H1 (cell line): ENCODE measurements around the gene RPS6KC1. TPM values are rescaled to one million over a fixed set of nuclear protein-coding genes. Genes with fewer than 3 reads are reported as not detected.

Source experiments
- CTCF ChIA-PET: fragments of 300-600 bp; sonication (Branson Sonifier 250); formaldehyde crosslinking; loops from one replicate; lab custom pipeline; 2021; ENCODE audit not compliant: partially characterized antibody; lab: Charles Lee
- POLR2A ChIA-PET: fragments of 300-600 bp; sonication (Branson Sonifier 250); formaldehyde crosslinking; loops from one replicate; lab custom pipeline; 2021; ENCODE audit warnings: inconsistent platforms; ENCODE audit not compliant: partially characterized antibody; lab: Charles Lee
- DNase-seq, 2 experiments: peaks; one replicate each; pipeline versions ENCODE4 v3.0.0 to v3.0.0-alpha.2; 2010 to 2022; ENCODE audit warnings: low spot score in 2 of 2, low read depth in 1 of 2, mixed read lengths in 1 of 2
- FAIRE-seq: peaks from 2 replicates; lab custom pipeline; 2011; peaks lifted over from hg19 to GRCh38; lab: Jason Lieb, UNC
- H2AFZ ChIP-seq: 2 replicates; pipeline ENCODE4 v1.8.1; 2012; ENCODE audit warnings: low read length, inconsistent platforms
- H2AK5ac ChIP-seq: 2 replicates; pipeline ENCODE4 v1.6.1; 2013; ENCODE audit warnings: low read depth, low read length
- H2BK120ac ChIP-seq: replicated peaks from 2 replicates; pipeline ENCODE3; 2013; ENCODE audit warnings: low read depth, low read length, inconsistent platforms
- H2BK12ac ChIP-seq: 2 replicates; pipeline ENCODE4 v1.6.1; 2013; ENCODE audit warnings: low read depth, low read length
- H2BK15ac ChIP-seq: 2 replicates; pipeline ENCODE4 v1.6.1; 2013; ENCODE audit warnings: low read length
- H2BK20ac ChIP-seq: 2 replicates; pipeline ENCODE4 v1.6.1; 2013; ENCODE audit warnings: low read length
- H2BK5ac ChIP-seq: 2 replicates; pipeline ENCODE4 v1.6.1; 2013; ENCODE audit warnings: low read depth, low read length
- H3K14ac ChIP-seq: 2 replicates; pipeline ENCODE4 v1.6.1; 2013; ENCODE audit warnings: inconsistent platforms; ENCODE audit not compliant: insufficient read length
- H3K18ac ChIP-seq: 2 replicates; pipeline ENCODE4 v1.6.1; 2013; ENCODE audit warnings: low read length; ENCODE audit errors: extremely low read depth
- H3K23ac ChIP-seq: 2 replicates; pipeline ENCODE4 v1.6.1; 2013; ENCODE audit warnings: inconsistent platforms; ENCODE audit not compliant: insufficient read length
- H3K23me2 ChIP-seq: 2 replicates; pipeline ENCODE4 v1.6.1; 2013; ENCODE audit warnings: low read depth, low read length
- H3K27ac ChIP-seq: 2 replicates; pipeline ENCODE4 v1.6.1; 2011; ENCODE audit warnings: low read depth, low read length, inconsistent platforms
- H3K27me3 ChIP-seq, 4 experiments: replicated peaks in 1 of 4; 1 replicate in 1 of 4; 2 replicates in 3 of 4; pipeline versions ENCODE4 v1.6.1 to v1.8.1; 2011 to 2013; ENCODE audit warnings: low read length in 3 of 4, mild to moderate bottlenecking in 3 of 4, inconsistent platforms in 2 of 4, mixed read lengths in 2 of 4, moderate library complexity in 1 of 4; ENCODE audit not compliant: control insufficient read depth in 3 of 4, insufficient read depth in 3 of 4; ENCODE audit errors: extremely low read depth in 1 of 4
- H3K36me3 ChIP-seq, 4 experiments: 2 replicates each; pipeline versions ENCODE4 v1.6.1 to v1.8.1; 2011 to 2013; ENCODE audit warnings: mild to moderate bottlenecking in 4 of 4, low read length in 3 of 4, moderate library complexity in 2 of 4, control low read depth in 1 of 4, inconsistent platforms in 1 of 4; ENCODE audit not compliant: insufficient read depth in 4 of 4, control insufficient read depth in 2 of 4
- H3K4ac ChIP-seq: replicated peaks from 2 replicates; pipeline ENCODE3; 2013; ENCODE audit warnings: low read length, low read depth, mixed read lengths, inconsistent platforms; ENCODE audit not compliant: insufficient read length
- H3K4me1 ChIP-seq, 4 experiments: replicated peaks in 1 of 4; 1 replicate in 1 of 4; 2 replicates in 3 of 4; pipeline versions ENCODE4 v1.6.1 to v1.8.1; 2011 to 2013; ENCODE audit warnings: low read length in 3 of 4, inconsistent platforms in 2 of 4, mixed read lengths in 1 of 4; ENCODE audit not compliant: insufficient read depth in 4 of 4, control insufficient read depth in 3 of 4
- H3K4me2 ChIP-seq, 2 experiments: 2 replicates each; pipeline versions ENCODE4 v1.6.1 to v1.8.1; 2011 to 2013; ENCODE audit warnings: low read depth in 2 of 2, low read length in 2 of 2, control low read depth in 1 of 2, inconsistent platforms in 1 of 2, mild to moderate bottlenecking in 1 of 2; ENCODE audit not compliant: insufficient read depth in 1 of 2
- H3K4me3 ChIP-seq, 4 experiments: fragments of 200-600, 300-600 bp in 1 of 4; sonication (generic), shearing (Covaris generic), sonication (Bioruptor Twin) in 1 of 4; 2 replicates each; pipeline versions ENCODE4 v1.5.1 to v1.8.1; 2011 to 2016; ENCODE audit warnings: low read length in 4 of 4, low read depth in 3 of 4, control low read depth in 2 of 4, inconsistent platforms in 2 of 4, mild to moderate bottlenecking in 2 of 4, mixed read lengths in 1 of 4, moderate library complexity in 1 of 4; ENCODE audit not compliant: insufficient read depth in 2 of 4; ENCODE audit errors: extremely low read depth in 1 of 4
- H3K56ac ChIP-seq: replicated peaks from 2 replicates; pipeline ENCODE3; 2013; ENCODE audit warnings: low read depth, mild to moderate bottlenecking, mixed read lengths, low read length, inconsistent platforms; ENCODE audit not compliant: insufficient read length
- H3K79me1 ChIP-seq: 2 replicates; pipeline ENCODE4 v1.6.1; 2013; ENCODE audit warnings: low read depth, low read length, control low read depth
- H3K79me2 ChIP-seq, 2 experiments: 2 replicates each; pipeline versions ENCODE4 v1.6.1 to v1.8.1; 2012 to 2013; ENCODE audit warnings: low read length in 2 of 2, mild to moderate bottlenecking in 2 of 2, inconsistent platforms in 1 of 2; ENCODE audit not compliant: insufficient read depth in 2 of 2, control insufficient read depth in 1 of 2
- H3K9ac ChIP-seq, 4 experiments: replicated peaks in 1 of 4; 1 replicate in 1 of 4; 2 replicates in 3 of 4; pipeline versions ENCODE4 v1.6.1 to v1.8.1; 2011 to 2013; ENCODE audit warnings: low read depth in 3 of 4, low read length in 3 of 4, control low read depth in 2 of 4, mild to moderate bottlenecking in 2 of 4, moderate library complexity in 2 of 4, inconsistent platforms in 1 of 4; ENCODE audit errors: extremely low read depth in 1 of 4
- H3K9me3 ChIP-seq, 2 experiments: 2 replicates each; pipeline versions ENCODE4 v1.6.1 to v1.8.1; 2012 to 2013; ENCODE audit warnings: mild to moderate bottlenecking in 2 of 2, moderate library complexity in 2 of 2, control low read depth in 1 of 2, inconsistent platforms in 1 of 2, low read depth in 1 of 2, low read length in 1 of 2, mixed read lengths in 1 of 2; ENCODE audit not compliant: insufficient read depth in 2 of 2
- H4K20me1 ChIP-seq, 2 experiments: replicated peaks in 1 of 2; 2 replicates each; pipeline versions ENCODE3 to v1.8.1; 2011 to 2013; ENCODE audit warnings: inconsistent platforms in 2 of 2, low read length in 2 of 2, mild to moderate bottlenecking in 1 of 2; ENCODE audit not compliant: insufficient read depth in 2 of 2, control insufficient read depth in 1 of 2
- H4K5ac ChIP-seq: 2 replicates; pipeline ENCODE4 v1.6.1; 2013; ENCODE audit warnings: low read length, low read depth, mixed read lengths, inconsistent platforms; ENCODE audit not compliant: insufficient read length
- H4K8ac ChIP-seq: 2 replicates; pipeline ENCODE4 v1.8.0; 2013; ENCODE audit warnings: mild to moderate bottlenecking, moderate library complexity, low read length, inconsistent platforms; ENCODE audit not compliant: insufficient read depth; ENCODE audit errors: extremely low read depth
- H4K91ac ChIP-seq: replicated peaks from 2 replicates; pipeline ENCODE3; 2013; ENCODE audit warnings: low read length, mixed read lengths, inconsistent platforms; ENCODE audit not compliant: insufficient read length
- ATF3 ChIP-seq: IDR thresholded peaks from 2 replicates; pipeline ENCODE4 v1.6.1; 2011; ENCODE audit warnings: low read depth, mild to moderate bottlenecking, low read length; ENCODE audit not compliant: insufficient read depth
- BRCA1 ChIP-seq: IDR thresholded peaks from 2 replicates; pipeline ENCODE4 v1.6.1; 2012; ENCODE audit warnings: low read depth, low read length, improper control_type of control experiment
- EGR1 ChIP-seq: IDR thresholded peaks from 2 replicates; pipeline ENCODE4 v1.6.1; 2011; ENCODE audit warnings: low read depth, low read length, borderline replicate concordance
- KDM4A ChIP-seq: IDR thresholded peaks from one replicate; pipeline ENCODE4 v1.7.1; 2012; ENCODE audit warnings: low read depth, mild to moderate bottlenecking, moderate library complexity, low read length, inconsistent platforms; ENCODE audit not compliant: severe bottlenecking
- NRF1 ChIP-seq: IDR thresholded peaks from 2 replicates; pipeline ENCODE4 v1.6.1; 2011; ENCODE audit warnings: mild to moderate bottlenecking, low read depth, low read length, improper control_type of control experiment
- WGBS, 2 experiments: shearing (Covaris generic) in 1 of 2; methylation state at CpG; one replicate each; pipeline versions ENCODE4 v1.1.6 to v1.1.7; 2013 to 2015; ENCODE audit warnings: low lambda C conversion rate in 2 of 2, mixed read lengths in 2 of 2, inconsistent platforms in 1 of 2, low coverage in 1 of 2, missing lambda C conversion rate in 1 of 2; ENCODE audit not compliant: insufficient replicate concordance in 2 of 2, insufficient coverage in 1 of 2, insufficient read length in 1 of 2; ENCODE audit errors: extremely low coverage in 1 of 2, missing lambda C conversion rate in 1 of 2; 5-methylcytosine and 5-hydroxymethylcytosine counted together
- polyA plus RNA-seq, 7 experiments: library from polyadenylated mRNA; depleted of rRNA in 3 of 7; stranded (reverse) in 5 of 7; unstranded in 2 of 7; fragments of >200 nt in 5 of 7; fragments of 200-250 nt in 2 of 7; gene quantifications; 1 replicate in 5 of 7; 2 replicates in 1 of 7; 4 replicates in 1 of 7; pipeline versions ENCODE4 v1.2.1 to v1.2.3, GENCODE V29; 2011 to 2013; ENCODE audit warnings: missing spikeins in 2 of 7, mixed read lengths in 2 of 7
- total RNA-seq: library from RNA; stranded (reverse); fragmentation: NEBNext Ultra II Directional; extraction: Animal tissue kit (Norgen Biotek cat#: 25700); gene quantifications from 2 replicates; pipeline ENCODE4 v1.2.1, GENCODE V29; 2021

The RPS6KC1 gene
- total and polyA plus RNA-seq, 2 of the 8 experiments (the other 6 are each of a cell fraction or from before 2014, with no cell fraction given), result 4.9 to 17.6 TPM

- Histone ChIP-seq H3K4ac (no peak overlapping the region), H2AFZ (no peak overlapping the region), H3K23me2 (no peaks in the 10 kb centered on the region), H2BK20ac (no peak overlapping the region)
- no peak for TF ChIP-seq ATF3
- no peak for TF ChIP-seq EGR1
- TF ChIP-seq BRCA1, result no peak
- TF ChIP-seq NRF1, result no peak
- no peak for TF ChIP-seq KDM4A
- TF ChIP-seq, all 59 proteins: peak for 0
- DNase-seq (no peak), FAIRE-seq (no peak)
- Histone ChIP-seq H4K5ac (no peak overlapping the region), H3K27ac (no peak overlapping the region), H4K20me1 (no peaks in the 10 kb centered on the region), H3K18ac (no peak overlapping the region), H3K79me2 (no peaks in the 10 kb centered on the region), H2BK120ac (no peak overlapping the region), H3K9me3 (no peaks in the 10 kb centered on the region), H2BK5ac (no peak overlapping the region), H3K4me3 (no peak overlapping the region), H3K56ac (no peak overlapping the region), H3K27me3 (no peaks in the 10 kb centered on the region), H4K91ac (no peak overlapping the region), H2AK5ac (no peak overlapping the region), H4K8ac (no peak overlapping the region), H3K14ac (no peak overlapping the region), H3K4me1 (no peaks in the 10 kb centered on the region), H3K23ac (no peak overlapping the region), H3K36me3 (no peaks in the 10 kb centered on the region), H2BK12ac (no peak overlapping the region), H2BK15ac (no peak overlapping the region), H3K4me2 (no peak overlapping the region), H3K79me1 (no peaks in the 10 kb centered on the region), H3K9ac (no peak overlapping the region)
- ChIA-PET POLR2A (no interaction called here), CTCF (no interaction called here)
- WGBS, 2 experiments, result 92% methylated on average over 4 of the region's 4 CpGs; no CpG with 5 or more reads in 1 of the 2 experiments
Observed at GRCh38 chr1:213138391-213138790, 87.3 kb downstream of the RPS6KC1 start.
